Fibroblast of pulmonary artery (primary cell): ENCODE data around the gene EVA1B.

Experiments
- DNase-seq: peaks from one replicate; pipeline ENCODE4 v3.0.0-alpha.2; 2010; ENCODE audit warnings: low read depth
- H3K4me3 ChIP-seq: replicated peaks from 2 replicates; pipeline ENCODE4 v1.5.1; 2011; ENCODE audit warnings: low read depth, mild to moderate bottlenecking, control low read depth, low read length, moderate library complexity
- TF ChIP-seq, protein P1 (sequence below): IDR thresholded peaks from 2 replicates; pipeline ENCODE4 v1.5.1; 2011; ENCODE audit warnings: mild to moderate bottlenecking, control low read depth, low read length, inconsistent platforms; ENCODE audit errors: missing control alignments

The EVA1B gene

DNA sequence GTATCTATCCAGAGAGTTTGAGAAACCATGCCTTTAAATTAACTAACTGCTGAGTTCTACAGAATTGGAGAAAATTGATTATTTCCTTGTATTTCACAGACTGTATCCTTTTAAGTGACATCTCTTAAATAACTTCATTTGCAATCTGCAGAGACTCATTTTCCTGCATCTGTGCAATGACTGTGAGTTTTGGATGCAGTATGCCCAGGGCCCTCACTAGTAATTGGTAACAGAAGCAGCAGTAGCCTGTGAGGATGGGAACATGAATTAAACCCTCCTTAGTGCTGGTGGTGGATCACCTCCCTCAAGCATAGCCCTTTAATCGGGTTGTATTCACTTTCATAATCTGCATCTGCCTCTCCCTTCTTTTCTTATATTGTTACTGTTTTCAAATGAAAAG lies 38.9 kb downstream of the EVA1B start:
- H3K4me3 ChIP-seq: no peak overlapping the region
- TF ChIP-seq, protein P1, sequence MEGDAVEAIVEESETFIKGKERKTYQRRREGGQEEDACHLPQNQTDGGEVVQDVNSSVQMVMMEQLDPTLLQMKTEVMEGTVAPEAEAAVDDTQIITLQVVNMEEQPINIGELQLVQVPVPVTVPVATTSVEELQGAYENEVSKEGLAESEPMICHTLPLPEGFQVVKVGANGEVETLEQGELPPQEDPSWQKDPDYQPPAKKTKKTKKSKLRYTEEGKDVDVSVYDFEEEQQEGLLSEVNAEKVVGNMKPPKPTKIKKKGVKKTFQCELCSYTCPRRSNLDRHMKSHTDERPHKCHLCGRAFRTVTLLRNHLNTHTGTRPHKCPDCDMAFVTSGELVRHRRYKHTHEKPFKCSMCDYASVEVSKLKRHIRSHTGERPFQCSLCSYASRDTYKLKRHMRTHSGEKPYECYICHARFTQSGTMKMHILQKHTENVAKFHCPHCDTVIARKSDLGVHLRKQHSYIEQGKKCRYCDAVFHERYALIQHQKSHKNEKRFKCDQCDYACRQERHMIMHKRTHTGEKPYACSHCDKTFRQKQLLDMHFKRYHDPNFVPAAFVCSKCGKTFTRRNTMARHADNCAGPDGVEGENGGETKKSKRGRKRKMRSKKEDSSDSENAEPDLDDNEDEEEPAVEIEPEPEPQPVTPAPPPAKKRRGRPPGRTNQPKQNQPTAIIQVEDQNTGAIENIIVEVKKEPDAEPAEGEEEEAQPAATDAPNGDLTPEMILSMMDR: no peak

GRCh38 chr1:36284061-36284460 lies 39.4 kb downstream of the EVA1B start:
- no peak overlapping the region for H3K4me3 ChIP-seq
- TF ChIP-seq, protein P1: no peak
- DNase-seq: no peak

More for the DNA sequence above, 38.9 kb downstream of the EVA1B start:
- DNase-seq: no peak

GRCh38 chr1:36279789-36280296 lies 43.6 kb downstream of the EVA1B start:
- TF ChIP-seq, protein P1: no peak
- no peak overlapping the region for H3K4me3 ChIP-seq
- DNase-seq: no peak

- peak; percentile 59 for DNase-seq
- TF ChIP-seq, protein P1: no peak
- H3K4me3 ChIP-seq: no peak overlapping the region
Measured at GRCh38 chr1:36279110-36279788, 44.2 kb downstream of the EVA1B start.

- TF ChIP-seq, protein P1: no peak
- no peak overlapping the region for H3K4me3 ChIP-seq
- no peak for DNase-seq
Measured at GRCh38 chr1:36276688-36277087, 46.8 kb downstream of the EVA1B start.

- DNase-seq: no peak
- H3K4me3 ChIP-seq: no peak overlapping the region
- TF ChIP-seq, protein P1: no peak
Measured at GRCh38 chr1:36274201-36274600, 49.2 kb downstream of the EVA1B start.

GRCh38 chr1:36273024-36273423 lies 50.4 kb downstream of the EVA1B start:
- DNase-seq: peak; percentile 20
- TF ChIP-seq, protein P1: no peak
- H3K4me3 ChIP-seq: no peak overlapping the region
